SK-N-SH (cell line): ENCODE data around the gene WASHC3. TPM values are rescaled to one million over a fixed set of nuclear protein-coding genes. Genes with fewer than 3 reads are reported as not detected.

ENCODE experiments used
- CTCF ChIA-PET: fragments of 300-600, 350-600 bp; formaldehyde crosslinking; extraction: SDS; loops from one replicate; lab custom pipeline; 2021; lab: Yijun Ruan, JAX
- POLR2A ChIA-PET: fragments of 350-600 bp; sonication (Branson Sonifier 250); formaldehyde crosslinking; extraction: SDS; loops from one replicate; lab custom pipeline; 2020; ENCODE audit warnings: antibody characterized with exemption, inconsistent platforms; lab: Yijun Ruan, JAX
- DNase-seq: peaks from one replicate; pipeline ENCODE4 v3.0.0; 2012
- H2AFZ ChIP-seq: fragments of 200-600 bp; sonication (generic); 2 replicates; pipeline ENCODE4 v1.8.1; 2016; ENCODE audit warnings: antibody characterized with exemption, mild to moderate bottlenecking, low read depth
- H3F3A ChIP-seq: fragments of 200-600 bp; sonication (generic); replicated peaks from 2 replicates; pipeline ENCODE3; 2016; ENCODE audit warnings: antibody characterized with exemption, mild to moderate bottlenecking; ENCODE audit not compliant: insufficient read depth
- H3K27ac ChIP-seq, 2 experiments: fragments of 200-500 bp in 1 of 2; fragments of 200-600 bp in 1 of 2; sonication (Bioruptor generic) in 1 of 2; sonication (generic), shearing (Covaris generic) in 1 of 2; 2 replicates each; pipeline versions ENCODE4 v1.5.1 to v1.6.1; 2014 to 2016; ENCODE audit warnings: low read depth in 2 of 2, inconsistent platforms in 1 of 2, low read length in 1 of 2, mild to moderate bottlenecking in 1 of 2, mixed read lengths in 1 of 2
- H3K27me3 ChIP-seq: fragments of 200-600 bp; sonication (generic), shearing (Covaris generic); 2 replicates; pipeline ENCODE4 v1.6.1; 2016; ENCODE audit warnings: mixed run types; ENCODE audit not compliant: insufficient read depth
- H3K36me3 ChIP-seq, 2 experiments: fragments of 200-500 bp in 1 of 2; fragments of 200-600 bp in 1 of 2; sonication (Bioruptor generic) in 1 of 2; sonication (generic) in 1 of 2; replicated peaks in 1 of 2; 2 replicates each; pipeline versions ENCODE3 to v1.5.1; 2014 to 2016; ENCODE audit warnings: low read length in 1 of 2, mild to moderate bottlenecking in 1 of 2; ENCODE audit not compliant: insufficient read depth in 2 of 2, control insufficient read depth in 1 of 2
- H3K4me1 ChIP-seq, 2 experiments: fragments of 200-500 bp in 1 of 2; fragments of 200-600 bp in 1 of 2; sonication (Bioruptor generic) in 1 of 2; sonication (generic), shearing (Covaris generic) in 1 of 2; 2 replicates each; pipeline versions ENCODE4 v1.5.1 to v1.6.1; 2014 to 2016; ENCODE audit warnings: low read depth in 1 of 2, low read length in 1 of 2, mixed run types in 1 of 2; ENCODE audit not compliant: insufficient read depth in 2 of 2, control insufficient read depth in 1 of 2
- H3K4me2 ChIP-seq: fragments of 200-600 bp; sonication (generic), shearing (Covaris generic); 2 replicates; pipeline ENCODE4 v1.6.1; 2017; ENCODE audit warnings: mixed run types
- H3K4me3 ChIP-seq, 2 experiments: fragments of 200-500 bp in 1 of 2; fragments of 200-600 bp in 1 of 2; sonication (Bioruptor generic) in 1 of 2; sonication (generic), shearing (Covaris generic) in 1 of 2; 2 replicates each; pipeline versions ENCODE4 v1.5.1 to v1.8.1; 2014 to 2016; ENCODE audit warnings: low read depth in 2 of 2, inconsistent platforms in 1 of 2, low read length in 1 of 2, mild to moderate bottlenecking in 1 of 2, mixed read lengths in 1 of 2, moderate library complexity in 1 of 2
- H3K79me2 ChIP-seq: fragments of 200-600 bp; sonication (generic); 2 replicates; pipeline ENCODE4 v1.8.1; 2017; ENCODE audit warnings: mild to moderate bottlenecking; ENCODE audit not compliant: insufficient read depth
- H3K9ac ChIP-seq: fragments of 200-600 bp; sonication (generic); 2 replicates; pipeline ENCODE4 v1.6.1; 2017; ENCODE audit warnings: mixed run types
- H3K9me2 ChIP-seq: fragments of 200-600 bp; sonication (generic); 2 replicates; pipeline ENCODE4 v1.6.1; 2017; ENCODE audit warnings: mixed run types
- H3K9me3 ChIP-seq: fragments of 200-600 bp; sonication (generic); 2 replicates; pipeline ENCODE4 v1.6.1; 2017; ENCODE audit warnings: mixed run types, mild to moderate bottlenecking, moderate library complexity
- H4K20me1 ChIP-seq: fragments of 200-600 bp; sonication (generic); 2 replicates; pipeline ENCODE4 v1.6.1; 2017; ENCODE audit warnings: mild to moderate bottlenecking, mixed run types; ENCODE audit not compliant: insufficient read depth
- EZH2phosphoT487 ChIP-seq: fragments of 200-600 bp; sonication (generic); IDR thresholded peaks from 2 replicates; pipeline ENCODE4 v1.6.1; 2017; ENCODE audit warnings: low read depth, mixed run types, mild to moderate bottlenecking, antibody characterized with exemption, moderate library complexity, borderline replicate concordance
- FOXM1 ChIP-seq: IDR thresholded peaks from 2 replicates; pipeline ENCODE4 v1.4.0; 2012; ENCODE audit warnings: low read depth, mild to moderate bottlenecking
- MXI1 ChIP-seq: IDR thresholded peaks from 2 replicates; pipeline ENCODE4 v1.6.1; 2012; ENCODE audit warnings: mild to moderate bottlenecking, low read depth, low read length, improper control_type of control experiment
- NFIC ChIP-seq: IDR thresholded peaks from 2 replicates; pipeline ENCODE4 v1.4.0; 2012; ENCODE audit warnings: borderline replicate concordance
- NRF1 ChIP-seq: IDR thresholded peaks from 2 replicates; pipeline ENCODE4 v1.6.1; 2012; ENCODE audit warnings: low read depth, mild to moderate bottlenecking, low read length
- RAD21 ChIP-seq: IDR thresholded peaks from 2 replicates; pipeline ENCODE4 v1.6.1; 2012; ENCODE audit warnings: mild to moderate bottlenecking, low read length
- REST ChIP-seq: IDR thresholded peaks from 2 replicates; pipeline ENCODE4 v1.6.1; 2012; ENCODE audit warnings: mild to moderate bottlenecking, low read depth, low read length, moderate library complexity
- SIN3A ChIP-seq: IDR thresholded peaks from 2 replicates; pipeline ENCODE4 v1.6.1; 2012; ENCODE audit warnings: low read depth, mild to moderate bottlenecking, low read length, moderate library complexity, borderline replicate concordance
- SMC3 ChIP-seq: IDR thresholded peaks from 2 replicates; pipeline ENCODE4 v1.6.1; 2012; ENCODE audit warnings: low read depth, low read length, improper control_type of control experiment
- TAF1 ChIP-seq: IDR thresholded peaks from 2 replicates; pipeline ENCODE4 v1.6.1; 2012; ENCODE audit warnings: low read depth, mild to moderate bottlenecking, low read length, moderate library complexity, borderline replicate concordance
- TCF12 ChIP-seq: IDR thresholded peaks from 2 replicates; pipeline ENCODE4 v1.4.0; 2012
- USF1 ChIP-seq: IDR thresholded peaks from 2 replicates; pipeline ENCODE4 v1.4.0; 2012; ENCODE audit warnings: low read depth, borderline replicate concordance
- USF2 ChIP-seq: fragments of 150-350 bp; IDR thresholded peaks from 2 replicates; pipeline ENCODE4 v1.6.1; 2017; ENCODE audit warnings: antibody characterized with exemption, low read length, low read depth, borderline replicate concordance
- WGBS: methylation state at CpG from one replicate; pipeline ENCODE4 v1.1.6; 2017; ENCODE audit warnings: low lambda C conversion rate; 5-methylcytosine and 5-hydroxymethylcytosine counted together
- polyA plus RNA-seq, 3 experiments: library from polyadenylated mRNA; depleted of rRNA; stranded (reverse); fragments of >200 nt; gene quantifications; 2 replicates each; pipeline ENCODE4 v1.2.3, GENCODE V29; 2012

Gene WASHC3
- polyA plus RNA-seq, 1 of the 3 experiments (the other 2 are of a cell fraction) = 28.5 TPM

GRCh38 chr12:102008615-102009126, 53.1 kb downstream of the WASHC3 start:
- Histone ChIP-seq H3K9me3 (no peaks in the 10 kb centered on the region), H3K27me3 (no peaks in the 10 kb centered on the region), H3K4me1 (no peaks in the 10 kb centered on the region), H2AFZ (no peak overlapping the region), H3K36me3 (peaks cover 0 to 8% of the 10 kb centered on the region in 2 experiments), H3K4me3 (no peak overlapping the region), H3K27ac (no peak overlapping the region), H3F3A (no peaks in the 10 kb centered on the region), H3K79me2 (no peaks in the 10 kb centered on the region), H4K20me1 (no peaks in the 10 kb centered on the region), H3K4me2 (no peak overlapping the region), H3K9ac (no peak overlapping the region), H3K9me2 (no peaks in the 10 kb centered on the region)
- ChIA-PET CTCF (interaction anchor here (1.3 kb wide), 1 partner anchor 14 kb away, joined by 4 read pairs; no protein-coding TSS in a partner anchor), POLR2A (no interaction called here)
- TF ChIP-seq SMC3 (no peak), USF1 (no peak), FOXM1 (no peak), EZH2phosphoT487 (no peak)
- no peak for DNase-seq
- WGBS = 73% methylated on average over 1 of the region's 1 CpG

- Histone ChIP-seq H3K9me2 (no peaks in the 10 kb centered on the region), H2AFZ (no peak overlapping the region), H3K27ac (no peak overlapping the region), H3K4me1 (no peaks in the 10 kb centered on the region), H4K20me1 (no peaks in the 10 kb centered on the region), H3K4me2 (no peak overlapping the region), H3K9ac (no peak overlapping the region), H3K9me3 (no peaks in the 10 kb centered on the region), H3K4me3 (no peak overlapping the region), H3F3A (no peaks in the 10 kb centered on the region), H3K27me3 (no peaks in the 10 kb centered on the region), H3K79me2 (no peaks in the 10 kb centered on the region), H3K36me3 (no peaks in the 10 kb centered on the region)
- POLR2A ChIA-PET = no interaction called here
- no peak for TF ChIP-seq EZH2phosphoT487
- no peak for TF ChIP-seq REST
- no peak for TF ChIP-seq TCF12
- no peak for TF ChIP-seq TAF1
- TF ChIP-seq NRF1 = no peak
- TF ChIP-seq NFIC = no peak
- no peak for TF ChIP-seq MXI1
- no peak for TF ChIP-seq USF1
- TF ChIP-seq RAD21 = no peak
- TF ChIP-seq USF2 = no peak
- no peak for TF ChIP-seq SIN3A
- DNase-seq = no peak
- CTCF ChIA-PET = no interaction called here
- WGBS = 68% methylated on average over 5 of the region's 5 CpGs
These were observed 56.5 kb downstream of the WASHC3 start for GRCh38 chr12:102005256-102005655.
